Measurements from ENCODE around the gene CARD11. TPM values are rescaled to one million over a fixed set of nuclear protein-coding genes. Genes with fewer than 3 reads are reported as not detected.

The CARD11 gene
- polyA plus RNA-seq, 1 of the 3 experiments (the other 2 are of a cell fraction) = not detected

DNA sequence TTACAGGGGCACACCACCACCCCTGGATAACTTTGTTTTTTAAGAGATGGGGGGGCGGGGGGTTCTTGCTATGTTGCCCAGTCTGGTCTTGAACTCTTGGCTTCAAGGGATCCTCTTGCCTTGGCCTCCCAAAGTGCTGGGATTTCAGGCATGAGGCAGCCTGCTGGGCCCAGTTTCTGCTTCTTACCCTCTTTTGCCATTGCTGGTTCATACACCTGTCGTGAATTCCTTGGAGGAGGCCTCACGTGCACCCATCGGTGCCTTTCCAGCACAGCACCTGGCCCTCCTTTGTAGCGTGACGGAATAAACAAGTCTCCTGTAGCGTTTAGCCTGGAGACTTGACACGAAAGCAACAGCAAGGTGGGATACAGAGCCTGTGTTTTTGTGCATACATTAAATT, 75.5 kb downstream of the CARD11 start:
- CTCF ChIA-PET = no interaction called here
- TF ChIP-seq EZH2phosphoT487 (IDR thresholded peaks at IDR 0.05; ENCODE audit: borderline replicate concordance, low read depth) (no peak), ELF1 (IDR thresholded peaks at IDR 0.05) (no peak), FOXM1 (IDR thresholded peaks at IDR 0.05; ENCODE audit: low read depth) (no peak), NRF1 (IDR thresholded peaks at IDR 0.05; ENCODE audit: low read depth, low read length) (no peak), POLR2AphosphoS5 (IDR thresholded peaks at IDR 0.05; ENCODE audit: low read depth, low read length) (no peak), FOSL2 (IDR thresholded peaks at IDR 0.05; ENCODE audit: borderline replicate concordance, low read depth) (no peak), SIN3A (IDR thresholded peaks at IDR 0.05; ENCODE audit: borderline replicate concordance, low read depth, low read length) (no peak), MEF2A (IDR thresholded peaks at IDR 0.05; ENCODE audit: borderline replicate concordance, low read depth) (no peak), YY1 (IDR thresholded peaks at IDR 0.05; ENCODE audit: low read depth) (no peak), RXRA (IDR thresholded peaks at IDR 0.05; ENCODE audit: borderline replicate concordance, low read depth) (no peak)
- TF ChIP-seq, protein P1, sequence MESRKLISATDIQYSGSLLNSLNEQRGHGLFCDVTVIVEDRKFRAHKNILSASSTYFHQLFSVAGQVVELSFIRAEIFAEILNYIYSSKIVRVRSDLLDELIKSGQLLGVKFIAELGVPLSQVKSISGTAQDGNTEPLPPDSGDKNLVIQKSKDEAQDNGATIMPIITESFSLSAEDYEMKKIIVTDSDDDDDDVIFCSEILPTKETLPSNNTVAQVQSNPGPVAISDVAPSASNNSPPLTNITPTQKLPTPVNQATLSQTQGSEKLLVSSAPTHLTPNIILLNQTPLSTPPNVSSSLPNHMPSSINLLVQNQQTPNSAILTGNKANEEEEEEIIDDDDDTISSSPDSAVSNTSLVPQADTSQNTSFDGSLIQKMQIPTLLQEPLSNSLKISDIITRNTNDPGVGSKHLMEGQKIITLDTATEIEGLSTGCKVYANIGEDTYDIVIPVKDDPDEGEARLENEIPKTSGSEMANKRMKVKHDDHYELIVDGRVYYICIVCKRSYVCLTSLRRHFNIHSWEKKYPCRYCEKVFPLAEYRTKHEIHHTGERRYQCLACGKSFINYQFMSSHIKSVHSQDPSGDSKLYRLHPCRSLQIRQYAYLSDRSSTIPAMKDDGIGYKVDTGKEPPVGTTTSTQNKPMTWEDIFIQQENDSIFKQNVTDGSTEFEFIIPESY (IDR thresholded peaks at IDR 0.05; ENCODE audit: borderline replicate concordance, low read depth) = no peak
- TF ChIP-seq, protein P2, sequence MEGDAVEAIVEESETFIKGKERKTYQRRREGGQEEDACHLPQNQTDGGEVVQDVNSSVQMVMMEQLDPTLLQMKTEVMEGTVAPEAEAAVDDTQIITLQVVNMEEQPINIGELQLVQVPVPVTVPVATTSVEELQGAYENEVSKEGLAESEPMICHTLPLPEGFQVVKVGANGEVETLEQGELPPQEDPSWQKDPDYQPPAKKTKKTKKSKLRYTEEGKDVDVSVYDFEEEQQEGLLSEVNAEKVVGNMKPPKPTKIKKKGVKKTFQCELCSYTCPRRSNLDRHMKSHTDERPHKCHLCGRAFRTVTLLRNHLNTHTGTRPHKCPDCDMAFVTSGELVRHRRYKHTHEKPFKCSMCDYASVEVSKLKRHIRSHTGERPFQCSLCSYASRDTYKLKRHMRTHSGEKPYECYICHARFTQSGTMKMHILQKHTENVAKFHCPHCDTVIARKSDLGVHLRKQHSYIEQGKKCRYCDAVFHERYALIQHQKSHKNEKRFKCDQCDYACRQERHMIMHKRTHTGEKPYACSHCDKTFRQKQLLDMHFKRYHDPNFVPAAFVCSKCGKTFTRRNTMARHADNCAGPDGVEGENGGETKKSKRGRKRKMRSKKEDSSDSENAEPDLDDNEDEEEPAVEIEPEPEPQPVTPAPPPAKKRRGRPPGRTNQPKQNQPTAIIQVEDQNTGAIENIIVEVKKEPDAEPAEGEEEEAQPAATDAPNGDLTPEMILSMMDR (IDR thresholded peaks at IDR 0.05) = no peak
- TF ChIP-seq, protein P3, sequence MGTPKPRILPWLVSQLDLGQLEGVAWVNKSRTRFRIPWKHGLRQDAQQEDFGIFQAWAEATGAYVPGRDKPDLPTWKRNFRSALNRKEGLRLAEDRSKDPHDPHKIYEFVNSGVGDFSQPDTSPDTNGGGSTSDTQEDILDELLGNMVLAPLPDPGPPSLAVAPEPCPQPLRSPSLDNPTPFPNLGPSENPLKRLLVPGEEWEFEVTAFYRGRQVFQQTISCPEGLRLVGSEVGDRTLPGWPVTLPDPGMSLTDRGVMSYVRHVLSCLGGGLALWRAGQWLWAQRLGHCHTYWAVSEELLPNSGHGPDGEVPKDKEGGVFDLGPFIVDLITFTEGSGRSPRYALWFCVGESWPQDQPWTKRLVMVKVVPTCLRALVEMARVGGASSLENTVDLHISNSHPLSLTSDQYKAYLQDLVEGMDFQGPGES (IDR thresholded peaks at IDR 0.05; ENCODE audit: low read depth, low read length) = no peak
- H4K20me1 ChIP-seq (ENCODE audit: insufficient read depth) = no peaks in the 10 kb centered on the region
- H3F3A ChIP-seq (replicated peaks; ENCODE audit: insufficient read depth) = peaks cover 8% of the 10 kb centered on the region
- H3K27ac ChIP-seq (ENCODE audit: low read depth in 2 of 2, low read length in 1 of 2) = no peak overlapping the region
- no peak for DNase-seq
- H3K4me3 ChIP-seq (ENCODE audit: low read depth in 2 of 2, low read length in 1 of 2) = no peak overlapping the region
- no peaks in the 10 kb centered on the region for H3K4me1 ChIP-seq (ENCODE audit: control insufficient read depth in 1 of 2, insufficient read depth in 2 of 2, low read depth in 1 of 2, low read length in 1 of 2)
- H2AFZ ChIP-seq (ENCODE audit: low read depth) = no peak overlapping the region
- H3K9ac ChIP-seq = no peak overlapping the region
- WGBS (ENCODE audit: low lambda C conversion rate) = 59% methylated on average over 8 of the region's 8 CpGs
- no peak overlapping the region for H3K4me2 ChIP-seq
- H3K27me3 ChIP-seq (ENCODE audit: insufficient read depth) = no peaks in the 10 kb centered on the region
- H3K9me3 ChIP-seq = 0 out of 2 replicates have a peak, but pooled peaks cover 7% of the 10 kb centered on the region
- no peaks in the 10 kb centered on the region for H3K36me3 ChIP-seq (replicated peaks in 1 of 2; ENCODE audit: control insufficient read depth in 1 of 2, insufficient read depth in 2 of 2, low read length in 1 of 2)
- H3K9me2 ChIP-seq = no peaks in the 10 kb centered on the region
- POLR2A ChIA-PET = no interaction called here
- H3K79me2 ChIP-seq (ENCODE audit: insufficient read depth) = no peaks in the 10 kb centered on the region

DNA sequence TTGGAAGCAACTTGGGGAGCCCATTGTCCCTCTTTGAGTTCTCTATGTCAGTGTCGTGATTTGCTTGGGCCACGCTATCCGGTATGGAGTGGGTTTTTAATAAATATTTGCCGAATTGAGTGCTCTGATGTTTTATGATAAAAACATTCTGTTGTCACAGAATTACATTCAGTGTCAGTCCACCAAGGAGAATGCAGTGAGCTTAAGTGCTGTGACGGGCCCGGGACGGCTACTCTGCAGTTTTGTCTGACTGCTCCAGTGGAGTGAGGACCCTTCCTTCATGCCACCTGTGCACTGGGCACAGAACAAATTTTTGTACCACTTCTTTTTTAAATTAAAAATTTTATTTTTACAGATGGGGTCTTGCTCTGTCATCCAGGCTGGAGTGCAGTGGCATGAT, 76.0 kb downstream of the CARD11 start:
- Histone ChIP-seq H3F3A (replicated peaks; ENCODE audit: insufficient read depth) (peaks cover 8% of the 10 kb centered on the region), H3K27ac (ENCODE audit: low read depth in 2 of 2, low read length in 1 of 2) (no peak overlapping the region), H3K36me3 (replicated peaks in 1 of 2; ENCODE audit: control insufficient read depth in 1 of 2, insufficient read depth in 2 of 2, low read length in 1 of 2) (no peaks in the 10 kb centered on the region), H3K4me1 (ENCODE audit: control insufficient read depth in 1 of 2, insufficient read depth in 2 of 2, low read depth in 1 of 2, low read length in 1 of 2) (no peaks in the 10 kb centered on the region), H3K79me2 (ENCODE audit: insufficient read depth) (no peaks in the 10 kb centered on the region), H3K27me3 (ENCODE audit: insufficient read depth) (no peaks in the 10 kb centered on the region), H4K20me1 (ENCODE audit: insufficient read depth) (no peaks in the 10 kb centered on the region), H3K4me3 (ENCODE audit: low read depth in 2 of 2, low read length in 1 of 2) (no peak overlapping the region), H3K9me2 (no peaks in the 10 kb centered on the region), H3K4me2 (no peak overlapping the region), H3K9me3 (0 out of 2 replicates have a peak, but pooled peaks cover 7% of the 10 kb centered on the region), H2AFZ (ENCODE audit: low read depth) (no peak overlapping the region), H3K9ac (no peak overlapping the region)
- TF ChIP-seq MEF2A (IDR thresholded peaks at IDR 0.05; ENCODE audit: borderline replicate concordance, low read depth) (no peak), POLR2AphosphoS5 (IDR thresholded peaks at IDR 0.05; ENCODE audit: low read depth, low read length) (no peak)
- 88% methylated on average over 7 of the region's 7 CpGs for WGBS (ENCODE audit: low lambda C conversion rate)
- POLR2A ChIA-PET = no interaction called here
- CTCF ChIA-PET = no interaction called here
- DNase-seq = no peak

Data from SK-N-SH (cell line).